ENCODE measurements around the gene CRMP1.

CRMP1 gene

GRCh38 chr4:5790546-5790857 is 102.4 kb downstream of the CRMP1 start:
- no peak for DNase-seq

- DNase-seq, result no peak
These were observed 103.7 kb downstream of the CRMP1 start for GRCh38 chr4:5789141-5789540.

GRCh38 chr4:5788144-5788543 is 104.7 kb downstream of the CRMP1 start:
- DNase-seq, result no peak

- no peak for DNase-seq
These were observed 105.6 kb downstream of the CRMP1 start for GRCh38 chr4:5787311-5787710.

- DNase-seq, result no peak
These were observed 106.8 kb downstream of the CRMP1 start for GRCh38 chr4:5785806-5786680.

- DNase-seq, result no peak
These were observed 107.8 kb downstream of the CRMP1 start for GRCh38 chr4:5784960-5785611.

GRCh38 chr4:5784021-5784420 is 108.9 kb downstream of the CRMP1 start:
- DNase-seq, result no peak

GRCh38 chr4:5783486-5783885 is 109.4 kb downstream of the CRMP1 start:
- no peak for DNase-seq

- no peak for DNase-seq
These were observed 109.9 kb downstream of the CRMP1 start for GRCh38 chr4:5782829-5783476.

GRCh38 chr4:5781691-5782090 is 111.2 kb downstream of the CRMP1 start:
- no peak for DNase-seq

GRCh38 chr4:5780831-5781480 is 111.9 kb downstream of the CRMP1 start:
- no peak for DNase-seq

GRCh38 chr4:5776510-5776909 is 116.4 kb downstream of the CRMP1 start:
- DNase-seq, result no peak

- no peak for DNase-seq
These were observed 118.4 kb downstream of the CRMP1 start for GRCh38 chr4:5774416-5775036.

- DNase-seq, result no peak
These were observed 119.7 kb downstream of the CRMP1 start for GRCh38 chr4:5773271-5773555.

- DNase-seq, result no peak
These were observed 120.2 kb downstream of the CRMP1 start for GRCh38 chr4:5772528-5773270.
